Lung (tissue), 12 donors: ENCODE data around the gene SAXO1. TPM values are rescaled to one million over a fixed set of nuclear protein-coding genes. Genes with fewer than 3 reads are reported as not detected.

Experiments
- ATAC-seq: fragments of 200-7000 bp; cut with Tn5 transposase; one replicate; pipeline ENCODE4 v1.9.1; 2020; ENCODE audit warnings: moderate number of reproducible peaks; ENCODE audit not compliant: insufficient read depth, low FRiP score
- DNase-seq, 3 donors: peaks; one replicate each; pipeline ENCODE4 v3.0.0-alpha.2; 2013 to 2017
- H3K27ac ChIP-seq, 2 donors: one replicate each; pipeline ENCODE4 v1.5.1; 2013; ENCODE audit warnings: mild to moderate bottlenecking in 2 of 2, moderate library complexity in 2 of 2, control low read depth in 1 of 2, inconsistent platforms in 1 of 2, low read depth in 1 of 2, low read length in 1 of 2
- H3K27me3 ChIP-seq, 3 donors: one replicate each; pipeline ENCODE4 v1.5.1; 2013; ENCODE audit warnings: low read length in 2 of 3; ENCODE audit not compliant: control insufficient read depth in 3 of 3, insufficient read depth in 3 of 3
- H3K36me3 ChIP-seq, 4 donors: one replicate each; pipeline ENCODE4 v1.5.1; 2013; ENCODE audit warnings: low read length in 4 of 4, mild to moderate bottlenecking in 1 of 4, moderate library complexity in 1 of 4; ENCODE audit not compliant: control insufficient read depth in 4 of 4, insufficient read depth in 4 of 4
- H3K4me1 ChIP-seq, 5 donors: one replicate each; pipeline ENCODE4 v1.5.1; 2013; ENCODE audit warnings: low read length in 5 of 5, mild to moderate bottlenecking in 2 of 5, moderate library complexity in 1 of 5; ENCODE audit not compliant: control insufficient read depth in 5 of 5, insufficient read depth in 5 of 5
- H3K4me3 ChIP-seq: one replicate; pipeline ENCODE4 v1.5.1; 2013; ENCODE audit warnings: mild to moderate bottlenecking, control low read depth, moderate library complexity
- H3K9ac ChIP-seq, 2 donors: one replicate each; pipeline ENCODE4 v1.5.1; 2013; ENCODE audit warnings: low read length in 2 of 2, control low read depth in 1 of 2; ENCODE audit not compliant: insufficient read depth in 1 of 2
- H3K9me3 ChIP-seq, 4 donors: one replicate each; pipeline ENCODE4 v1.5.1; 2013; ENCODE audit warnings: low read length in 3 of 4, mild to moderate bottlenecking in 1 of 4, moderate library complexity in 1 of 4; ENCODE audit not compliant: control insufficient read depth in 4 of 4, insufficient read depth in 3 of 4
- CTCF ChIP-seq: IDR thresholded peaks from 2 replicates; pipeline ENCODE4 v1.5.1; 2012; ENCODE audit warnings: mild to moderate bottlenecking; ENCODE audit errors: control extremely low read depth, extremely low read depth
- WGBS, 2 donors: extraction: QIAGEN DNeasy Blood & Tissue Kit; methylation state at CpG; one replicate each; pipeline ENCODE4 v1.1.7; 2013; 5-methylcytosine and 5-hydroxymethylcytosine counted together
- polyA plus RNA-seq, 2 donors: library from polyadenylated mRNA; stranded (reverse); fragments of 200-250 nt; gene quantifications; one replicate each; pipeline ENCODE4 v1.2.1, GENCODE V29; 2013
- total RNA-seq, 2 donors: library from RNA; depleted of rRNA in 1 of 2; stranded (reverse); fragments of >200 nt in 1 of 2; gene quantifications; one replicate each; pipeline ENCODE4 v1.2.1, GENCODE V29; 2014 to 2021
- donor health status: control.
- donor health status: control.
- donor health status: Bipolar disorder and iron deficiency.
- donor health status: healthy.
- donor health status: DM: yes; HTN: yes; CAD: no.

SAXO1 gene
- total and polyA plus RNA-seq, 4 donors: 0.02 to 0.54 (median 0.21) TPM

GRCh38 chr9:18891946-18892670 is 140.9 kb downstream of the SAXO1 start:
- Histone ChIP-seq H3K4me1 (no peaks in the 10 kb centered on the region), H3K4me3 (no peak overlapping the region), H3K9ac (no peak overlapping the region), H3K36me3 (peaks cover 0 to 2% (median 0%) of the 10 kb centered on the region in 4 donors), H3K27ac (no peak overlapping the region), H3K9me3 (peaks cover 0 to 10% (median 8%) of the 10 kb centered on the region in 4 donors), H3K27me3 (no peaks in the 10 kb centered on the region)
- 91 to 97% methylated on average over 5 of the region's 5 CpGs for WGBS, 2 donors
- DNase-seq (no peak), ATAC-seq (no peak)
- TF ChIP-seq CTCF: no peak

GRCh38 chr9:18890372-18890771 is 142.6 kb downstream of the SAXO1 start:
- Histone ChIP-seq H3K9ac (no peak overlapping the region), H3K27me3 (no peaks in the 10 kb centered on the region), H3K36me3 (peaks cover 0 to 2% (median 0%) of the 10 kb centered on the region in 4 donors), H3K27ac (no peak overlapping the region), H3K4me1 (no peaks in the 10 kb centered on the region), H3K4me3 (no peak overlapping the region), H3K9me3 (peaks cover 0 to 3% (median 2%) of the 10 kb centered on the region in 4 donors)
- TF ChIP-seq CTCF: no peak
- DNase-seq (no peak), ATAC-seq (no peak)
- WGBS, 2 donors: 59 to 64% methylated on average over 4 of the region's 4 CpGs

- H3K27me3 ChIP-seq: no peaks in the 10 kb centered on the region
- H3K4me3 ChIP-seq: no peak overlapping the region
- H3K9ac ChIP-seq: no peak overlapping the region
- no peak for TF ChIP-seq CTCF
- peaks cover 0 to 1% (median 0%) of the 10 kb centered on the region in 4 donors for H3K9me3 ChIP-seq
- 96 to 97% methylated on average over 12 of the region's 12 CpGs for WGBS, 2 donors
- H3K4me1 ChIP-seq: no peaks in the 10 kb centered on the region
- no peak for DNase-seq
- H3K36me3 ChIP-seq: no peaks in the 10 kb centered on the region
- no peak overlapping the region for H3K27ac ChIP-seq
- ATAC-seq: no peak
Measured at GRCh38 chr9:18889550-18889949, 143.5 kb downstream of the SAXO1 start.

- H3K4me3 ChIP-seq: no peak overlapping the region
- H3K27me3 ChIP-seq: no peaks in the 10 kb centered on the region
- no peak for DNase-seq
- no peaks in the 10 kb centered on the region for H3K4me1 ChIP-seq
- H3K36me3 ChIP-seq: no peaks in the 10 kb centered on the region
- H3K27ac ChIP-seq: no peak overlapping the region
- ATAC-seq: no peak
- TF ChIP-seq CTCF: no peak
- H3K9me3 ChIP-seq: peaks cover 0 to 2% (median under 1%) of the 10 kb centered on the region in 4 donors
- 95 to 100% methylated on average over 1 of the region's 1 CpG for WGBS, 2 donors
- no peak overlapping the region for H3K9ac ChIP-seq
Measured at GRCh38 chr9:18888290-18888689, 144.7 kb downstream of the SAXO1 start.
